OCI-LY3 (cell line): ENCODE measurements around the gene CFAP221.

Experiments
- EZH2phosphoT487 ChIP-seq: fragments of 200-600 bp; shearing (Covaris generic); IDR thresholded peaks from 2 replicates; pipeline ENCODE4 v1.6.1; 2018; ENCODE audit warnings: antibody characterized with exemption, mixed run types, low read depth
- TF ChIP-seq, protein P1 (sequence below): fragments of 200-600, 300-600 bp; sonication (generic); IDR thresholded peaks from 2 replicates; pipeline ENCODE4 v1.5.1; 2014; ENCODE audit warnings: antibody characterized with exemption, low read length, low read depth

DNA sequence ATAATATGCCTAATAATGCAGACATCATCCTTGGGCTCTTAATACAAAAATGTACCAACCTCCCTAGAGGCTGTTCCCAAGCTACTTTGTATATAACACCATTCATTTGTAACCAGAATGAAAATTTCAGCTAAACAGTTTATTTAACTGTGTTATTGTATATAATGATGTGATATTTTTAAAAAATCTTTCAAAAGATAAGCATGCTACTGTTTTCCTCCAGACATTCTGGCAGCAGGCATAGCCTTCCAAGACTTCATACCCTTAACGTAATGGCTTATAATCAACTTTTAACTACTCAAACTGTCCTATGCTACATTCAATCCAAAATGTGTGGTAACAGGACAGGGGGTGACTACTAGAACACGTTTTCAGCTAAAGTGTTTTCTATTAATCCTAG is 21.2 kb downstream of the CFAP221 start:
- TF ChIP-seq, protein P1, sequence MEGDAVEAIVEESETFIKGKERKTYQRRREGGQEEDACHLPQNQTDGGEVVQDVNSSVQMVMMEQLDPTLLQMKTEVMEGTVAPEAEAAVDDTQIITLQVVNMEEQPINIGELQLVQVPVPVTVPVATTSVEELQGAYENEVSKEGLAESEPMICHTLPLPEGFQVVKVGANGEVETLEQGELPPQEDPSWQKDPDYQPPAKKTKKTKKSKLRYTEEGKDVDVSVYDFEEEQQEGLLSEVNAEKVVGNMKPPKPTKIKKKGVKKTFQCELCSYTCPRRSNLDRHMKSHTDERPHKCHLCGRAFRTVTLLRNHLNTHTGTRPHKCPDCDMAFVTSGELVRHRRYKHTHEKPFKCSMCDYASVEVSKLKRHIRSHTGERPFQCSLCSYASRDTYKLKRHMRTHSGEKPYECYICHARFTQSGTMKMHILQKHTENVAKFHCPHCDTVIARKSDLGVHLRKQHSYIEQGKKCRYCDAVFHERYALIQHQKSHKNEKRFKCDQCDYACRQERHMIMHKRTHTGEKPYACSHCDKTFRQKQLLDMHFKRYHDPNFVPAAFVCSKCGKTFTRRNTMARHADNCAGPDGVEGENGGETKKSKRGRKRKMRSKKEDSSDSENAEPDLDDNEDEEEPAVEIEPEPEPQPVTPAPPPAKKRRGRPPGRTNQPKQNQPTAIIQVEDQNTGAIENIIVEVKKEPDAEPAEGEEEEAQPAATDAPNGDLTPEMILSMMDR: no peak
- TF ChIP-seq EZH2phosphoT487: no peak
